GM10266 (cell line): ENCODE data around the gene MAD1L1.

Experiments
- DNase-seq: peaks from one replicate; pipeline ENCODE4 v3.0.0; 2012; ENCODE audit errors: extremely low spot score
- TF ChIP-seq, protein P1 (sequence below): IDR thresholded peaks from 2 replicates; pipeline ENCODE4 v1.5.1; 2012; ENCODE audit warnings: mild to moderate bottlenecking, low read depth; ENCODE audit not compliant: control insufficient read depth, insufficient read depth; ENCODE audit errors: missing control alignments

Gene MAD1L1

DNA sequence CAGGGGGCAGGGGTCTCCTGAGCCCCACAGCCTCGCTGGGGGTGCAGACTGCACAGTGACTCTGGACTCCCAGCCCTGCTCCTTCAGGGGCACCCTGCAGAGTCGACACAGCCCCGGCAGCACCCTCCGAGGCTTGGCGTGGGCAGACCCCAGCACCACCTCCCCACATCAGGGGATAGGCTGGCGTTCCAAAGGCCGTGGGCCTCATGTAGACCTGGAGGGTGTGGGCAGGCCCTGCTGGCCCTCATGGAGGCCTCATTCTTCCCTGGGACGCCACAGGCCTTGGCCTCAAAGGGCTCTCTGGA, 296.8 kb downstream of the MAD1L1 start:
- TF ChIP-seq, protein P1, sequence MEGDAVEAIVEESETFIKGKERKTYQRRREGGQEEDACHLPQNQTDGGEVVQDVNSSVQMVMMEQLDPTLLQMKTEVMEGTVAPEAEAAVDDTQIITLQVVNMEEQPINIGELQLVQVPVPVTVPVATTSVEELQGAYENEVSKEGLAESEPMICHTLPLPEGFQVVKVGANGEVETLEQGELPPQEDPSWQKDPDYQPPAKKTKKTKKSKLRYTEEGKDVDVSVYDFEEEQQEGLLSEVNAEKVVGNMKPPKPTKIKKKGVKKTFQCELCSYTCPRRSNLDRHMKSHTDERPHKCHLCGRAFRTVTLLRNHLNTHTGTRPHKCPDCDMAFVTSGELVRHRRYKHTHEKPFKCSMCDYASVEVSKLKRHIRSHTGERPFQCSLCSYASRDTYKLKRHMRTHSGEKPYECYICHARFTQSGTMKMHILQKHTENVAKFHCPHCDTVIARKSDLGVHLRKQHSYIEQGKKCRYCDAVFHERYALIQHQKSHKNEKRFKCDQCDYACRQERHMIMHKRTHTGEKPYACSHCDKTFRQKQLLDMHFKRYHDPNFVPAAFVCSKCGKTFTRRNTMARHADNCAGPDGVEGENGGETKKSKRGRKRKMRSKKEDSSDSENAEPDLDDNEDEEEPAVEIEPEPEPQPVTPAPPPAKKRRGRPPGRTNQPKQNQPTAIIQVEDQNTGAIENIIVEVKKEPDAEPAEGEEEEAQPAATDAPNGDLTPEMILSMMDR = no peak
- no peak for DNase-seq

DNA sequence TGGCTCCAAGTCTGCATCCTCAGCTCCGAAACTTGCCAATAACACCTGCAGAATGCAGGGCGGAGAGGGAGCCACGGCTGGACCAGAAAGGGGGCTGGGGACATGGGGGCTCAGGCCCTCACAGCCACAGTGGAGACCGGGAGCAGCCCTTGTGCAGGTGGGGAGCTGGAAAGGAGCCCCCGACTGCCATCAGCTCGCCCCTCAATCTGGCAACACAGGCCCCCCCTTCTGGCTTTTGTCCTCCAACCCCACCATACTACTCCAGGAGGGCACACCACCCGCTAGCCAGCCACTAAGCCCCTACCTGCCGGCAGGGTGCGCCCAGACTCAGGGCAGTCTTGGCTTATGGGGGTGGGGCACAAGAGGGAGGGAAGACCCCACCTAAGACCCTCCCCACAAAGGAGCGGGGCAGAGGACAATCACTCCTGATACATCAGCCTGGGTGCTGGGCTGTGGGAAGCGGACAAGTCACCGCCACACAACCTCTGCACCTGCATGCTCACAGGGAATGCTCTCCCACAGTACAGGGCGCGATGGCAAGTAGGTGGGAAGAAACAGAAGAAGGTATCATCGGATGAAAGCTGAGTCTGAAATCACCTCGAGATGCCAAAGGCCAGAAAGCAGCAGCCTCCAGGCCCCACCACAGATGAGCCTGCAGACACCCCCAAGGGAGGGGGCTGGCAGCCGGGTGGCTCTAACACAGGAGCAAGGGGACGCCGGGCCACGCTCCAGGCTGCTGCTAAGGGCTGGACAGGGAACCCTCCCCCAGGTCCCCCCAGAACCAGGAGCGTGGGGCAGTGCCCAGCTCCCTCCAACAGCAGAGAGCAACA, 297.4 kb downstream of the MAD1L1 start:
- TF ChIP-seq, protein P1 = no peak
- no peak for DNase-seq

DNA sequence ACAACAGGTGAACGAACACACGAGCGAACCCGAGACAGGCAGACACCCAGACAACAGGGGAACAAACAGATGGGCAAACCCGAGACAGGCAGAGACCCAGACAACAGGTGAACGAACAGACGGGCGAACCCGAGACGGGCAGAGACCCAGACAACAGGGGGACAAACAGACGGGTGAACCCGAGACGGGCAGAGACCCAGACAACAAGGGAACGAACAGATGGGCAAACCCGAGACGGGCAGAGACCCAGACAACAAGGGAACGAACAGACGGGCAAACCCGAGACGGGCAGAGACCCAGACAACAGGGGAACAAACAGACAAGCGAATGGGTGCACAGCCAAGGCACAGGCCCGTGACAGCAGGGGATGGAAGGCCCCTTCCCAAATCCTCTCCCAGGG, 298.0 kb downstream of the MAD1L1 start:
- TF ChIP-seq, protein P1 = no peak
- no peak for DNase-seq

DNA sequence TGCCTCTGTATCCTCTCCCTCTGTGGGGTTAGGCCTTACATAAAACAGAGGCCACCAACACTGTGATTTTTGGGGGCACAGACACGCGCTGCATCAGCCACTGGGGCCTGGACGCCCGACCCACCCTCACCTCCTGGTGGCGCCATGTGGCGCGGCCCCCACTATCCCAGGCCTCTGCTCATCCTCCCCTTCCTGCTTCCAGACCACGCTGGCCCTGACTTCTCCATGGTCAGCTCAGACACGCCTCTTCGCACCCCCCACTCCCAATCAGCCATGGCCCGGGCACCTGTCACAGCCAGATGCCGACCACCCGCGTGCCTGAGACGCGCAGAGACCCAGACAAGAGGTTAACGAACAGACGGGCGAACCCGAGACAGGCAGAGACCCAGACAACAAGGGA, 298.7 kb downstream of the MAD1L1 start:
- TF ChIP-seq, protein P1 = no peak
- no peak for DNase-seq

DNA sequence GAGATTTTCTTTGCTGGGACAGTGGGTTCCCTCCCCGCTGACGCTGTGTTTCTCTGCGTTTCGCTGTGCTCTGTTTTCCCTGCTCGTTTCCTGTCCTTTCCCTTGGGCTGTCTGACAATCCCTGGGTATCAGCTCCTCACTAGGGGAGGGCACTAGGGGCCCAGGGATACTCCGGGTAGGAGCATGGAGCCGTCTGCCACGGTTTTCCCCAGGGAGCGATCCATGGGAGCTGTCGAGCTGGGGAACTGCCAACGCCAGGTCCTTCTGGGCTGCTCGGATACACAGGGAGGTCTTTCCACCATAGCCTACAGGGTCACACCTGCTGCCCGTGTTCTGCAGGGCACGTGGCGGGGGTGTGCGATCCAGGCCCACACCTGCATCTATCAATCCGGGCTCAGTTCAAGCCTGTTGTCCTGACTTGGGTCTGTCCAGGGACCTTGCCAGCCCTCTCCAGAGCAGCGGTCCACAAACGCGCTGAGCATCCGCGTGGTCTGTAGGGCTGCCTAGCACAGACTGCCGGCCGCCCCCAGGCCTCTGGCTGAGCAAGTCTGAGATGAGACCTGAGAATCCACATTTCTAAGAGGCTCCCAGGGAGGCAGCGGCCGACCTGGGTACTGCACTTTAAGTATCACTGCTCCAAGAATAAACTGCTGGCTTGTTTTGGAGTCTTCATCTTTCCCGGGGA, 299.5 kb downstream of the MAD1L1 start:
- TF ChIP-seq, protein P1 = no peak
- no peak for DNase-seq

DNA sequence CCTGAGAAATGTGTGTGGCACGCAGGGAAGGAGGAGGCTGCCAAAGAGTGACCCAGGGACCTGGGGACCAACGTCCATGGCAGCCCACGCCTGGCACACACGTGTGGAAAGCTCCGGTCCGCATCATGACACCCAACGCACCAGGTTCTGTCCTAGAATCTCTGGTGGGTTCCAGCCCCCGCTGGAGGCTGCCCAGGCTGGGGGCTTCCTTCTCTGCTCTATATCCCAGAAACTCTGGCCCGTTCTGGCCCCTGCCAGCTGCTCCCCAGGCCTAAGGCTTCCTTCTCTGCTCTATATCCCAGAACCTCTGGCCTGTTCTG, 300.8 kb downstream of the MAD1L1 start:
- TF ChIP-seq, protein P1 = no peak
- no peak for DNase-seq

DNA sequence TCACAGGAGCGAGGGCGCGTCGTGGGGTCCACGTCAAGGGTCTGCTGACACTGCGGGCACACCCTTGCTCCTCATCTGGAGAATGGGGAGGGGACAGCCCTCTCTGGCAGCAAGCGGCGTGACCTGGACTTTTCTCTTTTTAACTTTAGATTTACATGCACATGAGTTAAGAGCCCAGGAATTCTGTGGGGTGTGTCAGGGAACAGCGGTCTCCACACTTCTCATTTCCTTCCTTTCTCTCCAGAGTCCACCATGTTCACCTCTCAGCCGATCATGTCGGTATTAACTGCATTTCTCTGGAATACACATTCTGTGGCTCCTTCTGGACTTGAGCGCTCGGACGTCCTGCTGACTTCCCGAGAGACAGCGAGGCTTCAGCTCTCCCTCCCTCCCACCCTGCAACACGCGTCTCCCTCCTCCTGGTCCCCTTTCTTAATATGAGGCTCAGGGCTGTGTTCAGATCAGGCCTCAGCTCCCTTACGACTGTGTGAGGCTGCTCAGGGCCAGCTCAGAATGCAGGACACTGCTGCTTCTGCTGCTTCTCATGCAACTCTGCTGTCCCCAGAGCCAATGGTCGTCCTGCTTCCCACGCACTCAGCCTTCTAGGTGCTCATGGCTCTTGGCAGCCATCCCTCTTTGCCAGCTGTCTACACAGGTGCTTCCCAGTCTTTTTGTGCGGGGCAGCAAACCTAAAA, 301.3 kb downstream of the MAD1L1 start:
- TF ChIP-seq, protein P1 = no peak
- no peak for DNase-seq
